Activated CD4-positive, alpha-beta T cell treated with anti-CD3 and anti-CD28 coated beads for 48 hours (primary cell): ENCODE measurements around the gene ZNF747.
A peak's percentile ranks its signal among the peaks of the same experiment; 100 is the strongest.

ENCODE experiments used
- DNase-seq: peaks from one replicate; pipeline ENCODE4 v3.0.0-alpha.2; 2020

The ZNF747 gene

GRCh38 chr16:30510376-30510938 is 24.2 kb downstream of the ZNF747 start:
- no peak for DNase-seq

DNA sequence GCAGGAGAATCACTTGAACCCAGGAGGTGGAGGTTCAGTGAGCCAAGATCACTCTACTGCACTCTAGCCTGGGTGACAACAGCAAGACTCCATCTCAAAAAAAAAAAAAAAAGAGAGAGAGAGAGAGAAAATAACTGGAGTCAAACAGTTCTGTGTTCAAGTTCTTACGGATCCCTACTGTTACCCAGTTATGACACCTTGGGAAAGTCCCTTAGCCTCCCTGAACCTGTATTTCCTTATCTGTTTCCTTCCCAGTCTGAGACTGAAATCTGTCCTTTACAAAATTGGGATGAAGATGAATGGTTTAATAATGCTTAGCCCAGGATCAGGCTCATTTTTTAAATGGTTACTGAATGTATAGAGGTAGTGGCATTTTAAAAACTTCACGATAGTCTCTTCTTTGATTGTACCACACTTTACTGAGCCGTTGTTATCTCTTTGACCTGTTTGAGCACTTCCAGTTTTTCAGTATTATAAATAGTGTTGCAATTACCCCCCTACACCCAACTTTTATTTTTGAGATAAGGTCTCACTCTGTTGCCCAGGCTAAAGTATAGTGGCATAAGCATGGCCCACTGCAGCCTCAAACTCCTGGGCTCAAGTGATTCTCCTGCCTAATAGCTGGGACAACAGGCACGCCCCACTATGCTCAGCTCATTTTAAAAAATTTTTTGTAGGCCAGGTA is 25.4 kb downstream of the ZNF747 start:
- DNase-seq, result no peak

DNA sequence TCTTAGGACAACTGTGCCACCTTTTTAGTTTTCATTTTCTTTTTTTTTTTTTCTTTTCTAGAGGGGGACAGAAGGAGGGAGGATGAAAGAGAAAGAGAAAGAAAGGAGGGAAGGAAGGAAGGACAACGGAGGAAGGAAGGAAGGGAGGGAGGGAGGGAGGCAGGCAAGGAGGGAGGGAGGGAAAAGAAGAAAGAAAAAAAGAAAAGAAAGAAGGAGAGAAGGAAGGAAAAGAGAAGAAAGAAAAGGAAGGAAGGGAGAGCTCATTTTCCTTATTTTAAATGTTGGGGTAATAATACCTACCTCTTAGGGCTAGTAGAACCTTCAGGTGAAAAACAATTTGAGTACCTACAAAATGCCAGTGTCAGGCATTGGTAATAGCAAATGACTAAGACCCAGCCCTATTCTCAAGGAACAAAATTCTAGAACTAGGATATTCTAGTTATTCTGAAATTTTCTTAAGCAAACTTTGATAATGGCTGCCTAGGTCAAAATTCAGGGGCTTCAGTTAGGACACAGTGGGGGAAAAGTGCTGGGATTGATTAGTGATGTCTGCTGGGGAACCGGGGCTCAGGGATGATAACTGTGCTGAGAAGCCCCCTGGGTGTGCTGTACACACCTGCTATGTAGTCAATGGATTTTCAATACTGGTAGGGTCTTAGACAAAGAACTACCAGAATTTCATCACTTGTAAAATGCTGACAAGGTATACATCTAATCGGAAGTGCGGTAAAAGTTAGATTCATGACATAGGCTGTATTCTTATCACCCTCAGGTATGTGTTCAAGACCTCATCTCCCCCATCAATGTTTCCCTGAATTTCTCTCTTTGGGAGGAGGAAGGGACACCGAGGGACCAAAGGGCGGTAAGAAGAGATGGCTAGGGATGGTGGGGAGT is 31.0 kb downstream of the ZNF747 start:
- no peak for DNase-seq

DNA sequence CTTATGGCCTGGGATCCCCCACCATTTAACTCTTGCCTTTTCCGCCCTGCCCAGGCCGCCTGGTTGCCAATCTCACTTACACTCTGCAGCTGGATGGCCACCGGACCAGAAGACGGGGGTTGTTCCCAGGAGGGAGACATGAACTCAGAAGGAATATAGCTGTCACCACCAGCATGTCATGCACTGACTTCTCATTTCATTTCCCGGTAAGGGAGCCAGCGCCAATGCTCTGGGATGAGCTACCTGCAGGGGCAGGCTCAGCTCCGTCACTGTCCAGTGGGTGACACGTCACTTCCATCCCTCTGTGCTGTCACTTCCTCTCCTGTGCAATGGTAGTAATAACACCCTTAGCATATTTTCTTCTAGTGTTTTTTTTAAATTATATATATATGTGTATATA is 35.4 kb downstream of the ZNF747 start:
- DNase-seq, result no peak

DNA sequence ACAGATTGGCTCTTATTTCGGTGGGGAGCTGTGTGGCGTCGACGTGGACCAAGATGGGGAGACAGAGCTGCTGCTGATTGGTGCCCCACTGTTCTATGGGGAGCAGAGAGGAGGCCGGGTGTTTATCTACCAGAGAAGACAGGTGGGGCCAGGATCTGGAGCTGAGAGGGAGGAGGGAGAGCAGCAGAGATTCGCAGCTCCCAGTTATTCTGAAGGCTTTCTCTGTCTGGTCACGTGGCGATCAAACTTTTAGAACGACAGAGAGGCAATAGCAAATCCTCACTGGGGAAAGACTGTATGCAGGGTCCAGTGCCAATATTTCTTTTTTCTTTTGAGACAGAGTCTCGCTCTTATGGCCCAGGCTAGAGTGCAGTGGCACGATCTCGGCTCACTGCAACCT is 39.9 kb downstream of the ZNF747 start:
- DNase-seq, result no peak

DNA sequence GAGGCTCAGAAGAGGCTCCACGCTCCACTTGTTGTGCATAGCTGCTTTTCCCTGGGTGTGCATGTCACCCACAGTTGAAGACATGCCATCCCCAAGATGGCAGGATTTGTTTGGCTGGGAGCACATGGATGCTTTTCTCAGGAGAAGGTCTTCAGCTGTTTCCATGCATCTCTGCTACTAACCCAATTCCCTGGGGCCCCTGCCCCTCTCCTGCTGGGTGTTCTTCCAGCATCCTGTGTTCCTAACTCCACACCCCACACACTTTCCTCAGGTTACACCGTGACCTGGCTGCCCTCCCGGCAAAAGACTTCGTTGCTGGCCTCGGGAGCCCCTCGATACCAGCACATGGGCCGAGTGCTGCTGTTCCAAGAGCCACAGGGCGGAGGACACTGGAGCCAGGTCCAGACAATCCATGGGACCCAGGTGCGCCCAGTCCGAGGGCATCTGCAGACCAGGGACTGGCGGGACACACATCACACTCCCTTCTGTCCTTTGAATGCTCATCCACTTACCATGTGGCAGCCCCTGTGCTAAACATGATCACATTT is 40.6 kb downstream of the ZNF747 start:
- DNase-seq, result no peak

- DNase-seq, result peak; percentile 32
Measured at GRCh38 chr16:30491744-30492308, 42.8 kb downstream of the ZNF747 start.

GRCh38 chr16:30491229-30491628 is 43.4 kb downstream of the ZNF747 start:
- no peak for DNase-seq

GRCh38 chr16:30490210-30490609 is 44.4 kb downstream of the ZNF747 start:
- no peak for DNase-seq

GRCh38 chr16:30488764-30489605 is 45.7 kb downstream of the ZNF747 start:
- no peak for DNase-seq

- no peak for DNase-seq
Measured at GRCh38 chr16:30485818-30486436, 48.7 kb downstream of the ZNF747 start.

DNA sequence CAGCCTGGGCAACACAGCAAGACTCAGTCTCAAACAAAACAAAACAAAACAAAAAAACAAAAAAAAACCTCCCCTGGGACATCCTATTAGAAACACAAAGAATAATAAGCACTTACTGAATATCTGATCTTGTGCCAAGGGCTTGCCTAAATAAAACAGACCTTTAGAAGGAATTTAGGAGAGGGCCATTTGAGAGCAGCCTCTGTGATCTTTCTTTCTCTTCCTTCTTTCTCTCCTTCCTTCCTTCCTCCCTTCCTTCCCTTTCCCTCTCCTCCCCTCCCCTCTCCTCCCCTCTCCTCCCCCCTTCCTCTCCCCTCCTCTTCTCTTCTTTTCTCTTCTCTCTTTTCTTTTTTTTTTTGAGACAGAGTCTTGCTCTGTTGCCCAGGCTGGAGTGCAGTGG is 49.8 kb downstream of the ZNF747 start:
- no peak for DNase-seq

- peak; percentile 21 for DNase-seq
Measured at GRCh38 chr16:30482366-30482765, 52.3 kb downstream of the ZNF747 start.

DNA sequence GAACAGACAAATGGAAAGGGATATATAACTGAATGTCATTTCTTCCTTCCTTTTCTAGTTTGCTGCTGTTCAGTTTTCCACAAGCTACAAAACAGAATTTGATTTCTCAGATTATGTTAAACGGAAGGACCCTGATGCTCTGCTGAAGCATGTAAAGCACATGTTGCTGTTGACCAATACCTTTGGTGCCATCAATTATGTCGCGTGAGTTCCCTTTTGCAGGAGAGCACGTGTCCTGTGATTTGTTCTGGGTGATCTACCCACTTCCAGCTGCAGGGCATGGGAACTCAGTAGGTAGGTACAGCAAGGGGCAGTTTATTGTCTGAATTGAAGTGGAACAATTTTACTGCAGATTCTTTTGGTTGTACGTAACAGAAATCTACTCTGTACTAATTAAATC is 53.3 kb downstream of the ZNF747 start:
- DNase-seq, result no peak
